NCI-H1417 treated with DMSO at 0.1 percent for 48 hours (cell line): ENCODE results near the gene M1AP.

ENCODE experiments used
- DNase-seq: peaks from one replicate; lab custom pipeline; 2025; lab: John Stamatoyannopoulos, UW

The M1AP gene, protein sequence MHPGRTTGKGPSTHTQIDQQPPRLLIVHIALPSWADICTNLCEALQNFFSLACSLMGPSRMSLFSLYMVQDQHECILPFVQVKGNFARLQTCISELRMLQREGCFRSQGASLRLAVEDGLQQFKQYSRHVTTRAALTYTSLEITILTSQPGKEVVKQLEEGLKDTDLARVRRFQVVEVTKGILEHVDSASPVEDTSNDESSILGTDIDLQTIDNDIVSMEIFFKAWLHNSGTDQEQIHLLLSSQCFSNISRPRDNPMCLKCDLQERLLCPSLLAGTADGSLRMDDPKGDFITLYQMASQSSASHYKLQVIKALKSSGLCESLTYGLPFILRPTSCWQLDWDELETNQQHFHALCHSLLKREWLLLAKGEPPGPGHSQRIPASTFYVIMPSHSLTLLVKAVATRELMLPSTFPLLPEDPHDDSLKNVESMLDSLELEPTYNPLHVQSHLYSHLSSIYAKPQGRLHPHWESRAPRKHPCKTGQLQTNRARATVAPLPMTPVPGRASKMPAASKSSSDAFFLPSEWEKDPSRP

DNA sequence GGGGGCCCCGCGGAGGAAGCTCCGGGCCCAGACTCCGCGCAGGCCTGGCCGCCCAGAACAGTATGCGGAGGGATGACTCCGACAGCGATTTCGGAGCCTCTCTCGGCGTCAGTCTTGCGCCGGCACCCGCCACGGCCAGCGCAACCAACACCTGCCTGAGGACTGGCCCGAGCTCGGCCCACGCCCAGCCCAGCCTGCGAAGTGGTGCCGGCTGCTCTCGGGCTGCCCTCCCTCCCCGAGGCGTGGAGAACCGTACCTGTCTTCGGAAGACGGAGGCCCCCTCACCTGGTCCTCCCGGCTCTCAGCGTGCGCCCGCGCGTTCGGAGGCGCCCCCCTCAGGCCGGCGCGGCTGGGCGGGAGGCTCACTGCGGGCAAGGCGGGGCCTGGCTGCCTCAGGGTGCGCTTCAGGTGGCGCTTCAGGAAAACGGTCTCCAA is at the start of gene M1AP:
Gene M1AP, minus strand, starts transcription at position 322 of the 435 bp plus-strand sequence. CDS start 8,055 bp downstream, outside the sequence.
- no peak for DNase-seq

- no peak for DNase-seq
Measured at GRCh38 chr2:74696829-74697228, 48.7 kb upstream of the M1AP start.

DNA sequence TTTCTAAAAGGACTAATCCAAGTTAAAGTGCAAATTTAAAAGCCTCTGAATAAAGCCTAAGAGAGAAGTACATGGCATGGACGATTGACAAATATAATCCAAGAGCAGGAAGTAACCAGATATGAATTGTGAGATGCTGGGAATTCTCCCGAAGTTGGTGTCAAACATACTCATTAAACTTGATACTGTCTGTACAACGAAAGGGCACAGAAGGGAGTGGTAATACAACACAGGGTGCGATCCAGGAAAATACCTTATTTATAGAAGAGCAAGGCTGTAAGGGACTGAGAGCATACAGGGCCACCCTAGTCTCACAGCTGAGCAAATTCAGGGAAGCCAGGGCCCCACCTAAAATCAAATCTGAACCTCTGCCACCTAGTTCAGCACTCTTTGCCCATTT is 47.5 kb upstream of the M1AP start:
- DNase-seq = no peak

GRCh38 chr2:74694281-74694680 is 46.2 kb upstream of the M1AP start:
- no peak for DNase-seq

DNA sequence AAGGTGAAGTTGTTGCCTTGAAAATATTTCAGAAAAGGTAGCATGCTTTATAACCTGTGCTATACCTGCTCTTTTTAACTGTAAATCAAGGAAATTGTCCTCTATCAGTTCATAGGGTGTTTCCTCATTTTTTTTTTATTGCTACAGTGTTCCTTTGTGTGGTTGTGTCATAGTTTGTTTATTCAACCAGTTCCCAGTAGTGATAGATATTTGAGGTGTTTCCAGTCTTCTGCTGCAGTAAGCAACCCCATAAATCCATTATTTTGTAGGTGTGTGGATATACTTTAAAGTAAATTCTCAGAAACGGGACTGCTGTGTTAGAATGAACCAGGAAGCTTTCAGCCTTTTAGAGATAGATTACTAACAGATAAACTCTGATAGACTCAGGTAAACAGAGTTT is 45.5 kb upstream of the M1AP start:
- no peak for DNase-seq

GRCh38 chr2:74693213-74693612 is 45.1 kb upstream of the M1AP start:
- no peak for DNase-seq

DNA sequence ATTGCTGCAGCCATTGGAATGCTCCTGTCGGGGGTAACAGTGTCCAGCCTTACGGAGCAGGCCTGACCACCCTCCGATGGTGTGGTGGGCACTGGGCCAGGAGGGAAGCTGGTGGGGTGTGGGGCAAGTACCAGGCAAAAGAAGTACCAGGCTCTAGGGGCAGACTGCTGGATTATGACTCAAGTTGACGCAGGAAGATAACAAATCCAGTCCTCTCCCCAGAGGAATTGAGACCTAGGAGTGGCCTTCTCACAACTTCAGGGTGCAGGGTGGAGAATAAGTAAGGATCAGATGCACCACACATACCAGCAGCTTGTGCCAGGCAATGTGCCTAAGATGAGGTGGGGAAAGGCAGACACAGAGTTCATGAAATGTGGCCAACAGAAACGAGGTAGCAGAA is 43.8 kb upstream of the M1AP start:
- no peak for DNase-seq

- peak; percentile 8 for DNase-seq
Measured at GRCh38 chr2:74690571-74690970, 42.4 kb upstream of the M1AP start.

- DNase-seq = no peak
Measured at GRCh38 chr2:74689671-74690070, 41.5 kb upstream of the M1AP start.

GRCh38 chr2:74688881-74689280 is 40.8 kb upstream of the M1AP start:
- DNase-seq = no peak

- no peak for DNase-seq
Measured at GRCh38 chr2:74685408-74685807, 37.3 kb upstream of the M1AP start.

DNA sequence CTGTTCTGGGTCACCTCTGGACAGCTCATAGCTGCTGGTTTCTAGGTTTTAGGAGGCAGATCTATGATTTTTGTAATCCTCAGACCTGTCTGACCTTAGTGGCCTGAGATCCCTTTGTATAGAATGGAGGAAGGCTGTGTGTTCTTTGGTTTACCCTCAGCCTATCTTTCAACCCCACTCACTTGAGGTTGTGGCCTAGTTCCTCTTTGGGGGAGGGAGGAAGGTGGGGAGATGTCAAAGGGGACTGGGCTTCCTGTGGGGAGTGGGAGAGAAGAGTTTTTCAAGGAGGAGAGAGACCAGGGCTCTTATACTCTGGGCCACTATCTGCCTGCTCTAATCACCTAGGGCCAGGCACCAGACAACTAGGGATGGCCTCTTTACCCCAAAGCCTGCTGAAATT is 34.4 kb upstream of the M1AP start:
- no peak for DNase-seq

GRCh38 chr2:74679615-74680014 is 31.5 kb upstream of the M1AP start:
- no peak for DNase-seq

DNA sequence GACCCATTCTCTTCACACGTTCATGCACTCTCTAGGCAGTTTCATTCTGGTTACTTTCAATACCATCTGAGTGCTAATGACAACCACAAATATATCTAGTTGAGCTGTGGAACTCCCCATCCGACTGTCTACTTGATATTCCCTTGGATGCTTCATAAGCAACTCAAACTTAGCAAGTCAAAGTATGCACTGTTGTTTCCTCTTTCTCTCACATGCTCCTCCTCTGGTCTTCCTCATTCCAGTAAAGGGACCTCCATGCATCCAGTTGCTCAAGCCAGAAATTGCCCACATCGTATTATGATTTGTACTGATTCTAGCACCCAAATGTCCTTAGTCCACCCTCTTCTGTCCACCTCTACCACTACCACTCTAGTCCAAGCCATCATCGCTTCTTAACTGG is 28.2 kb upstream of the M1AP start:
- DNase-seq = no peak

GRCh38 chr2:74675090-74675489 is 27.0 kb upstream of the M1AP start:
- no peak for DNase-seq

- DNase-seq = no peak
Measured at GRCh38 chr2:74673826-74674528, 25.8 kb upstream of the M1AP start.

DNA sequence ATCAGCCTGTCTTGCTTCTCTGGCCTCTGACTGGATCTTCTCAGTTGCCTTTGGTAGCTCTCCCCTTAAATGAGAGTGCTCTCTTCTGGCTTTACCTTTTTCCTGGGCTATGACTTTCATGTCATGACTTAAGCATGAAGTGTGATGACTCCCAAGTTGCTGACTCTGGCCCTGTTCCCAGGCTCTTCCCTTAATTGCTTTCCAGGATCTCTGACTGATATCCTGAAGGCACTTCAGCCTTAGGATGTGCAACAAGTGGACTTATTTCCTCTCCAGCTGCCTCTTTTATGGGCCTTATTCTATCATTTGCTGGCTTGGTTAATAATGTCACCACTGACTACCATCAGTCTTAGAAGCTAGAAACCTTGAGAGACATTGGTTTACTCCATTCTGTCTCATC is 23.3 kb upstream of the M1AP start:
- DNase-seq = no peak

DNA sequence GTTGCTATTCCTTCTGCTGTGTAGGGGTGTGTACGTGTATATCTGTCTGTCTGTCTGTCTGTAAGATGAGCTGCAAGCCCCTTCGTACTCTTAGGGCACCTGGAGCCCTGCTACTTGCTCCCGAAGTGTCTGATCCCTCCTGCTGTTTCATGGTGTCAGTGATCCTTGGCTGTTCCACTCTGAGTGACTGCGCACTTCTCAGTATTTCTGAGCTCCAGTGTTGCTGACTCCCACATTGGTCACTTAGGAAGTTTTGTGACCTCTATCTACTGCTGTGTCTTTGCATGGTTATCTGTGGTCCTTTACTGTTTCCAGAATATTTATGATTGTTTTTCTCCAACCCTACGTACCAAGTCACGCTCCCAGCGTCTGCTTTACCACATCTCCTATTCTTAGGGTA is 22.1 kb upstream of the M1AP start:
- DNase-seq = no peak

DNA sequence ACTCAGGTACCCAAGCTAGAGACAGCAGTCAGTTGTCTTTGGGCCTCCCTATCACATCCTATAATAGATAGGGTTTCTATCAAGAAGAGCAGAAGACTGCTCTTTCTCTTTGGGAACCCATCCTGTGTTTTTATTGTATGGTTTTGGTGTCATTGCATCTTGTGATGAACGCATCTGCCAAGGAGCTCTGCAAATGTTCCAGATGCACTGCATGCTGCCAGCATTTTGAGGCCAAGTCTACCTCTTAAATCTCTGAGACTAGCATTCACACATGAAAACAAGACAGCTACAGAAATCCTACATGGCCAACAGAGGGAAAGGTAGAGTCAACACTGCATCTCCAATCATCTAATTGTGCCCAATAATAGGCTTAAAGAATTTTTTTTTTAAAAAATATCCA is 20.0 kb upstream of the M1AP start:
- DNase-seq = no peak

DNA sequence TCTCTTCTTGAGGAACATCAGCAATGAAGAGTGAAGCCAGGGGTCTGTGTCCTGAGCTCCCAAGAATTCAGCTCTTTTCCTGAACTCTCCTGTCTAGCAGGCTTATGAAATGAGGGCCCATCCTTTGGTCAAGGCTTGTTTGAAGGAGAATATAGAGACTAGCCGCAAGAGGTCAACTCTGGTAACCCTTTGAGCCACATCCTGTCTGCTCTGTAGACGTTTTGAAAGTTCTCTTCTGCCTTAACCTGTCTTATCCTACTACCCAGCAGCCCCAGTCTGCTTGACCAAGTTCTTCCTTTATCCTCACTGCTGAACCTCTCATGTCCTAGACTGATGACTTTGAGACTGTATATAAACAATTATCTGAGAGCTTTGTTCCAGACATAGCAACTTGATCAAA is 11.3 kb upstream of the M1AP start:
- DNase-seq = no peak

- no peak for DNase-seq
Measured at GRCh38 chr2:74658516-74658915, 10.4 kb upstream of the M1AP start.

- no peak for DNase-seq
Measured at GRCh38 chr2:74655579-74655978, 7.4 kb upstream of the M1AP start.
